GM21723 (cell line): Measurements from ENCODE around the gene GDPD4.

Experiments
- ATAC-seq: cut with Tn5 transposase; IDR thresholded peaks from one replicate; pipeline ENCODE4 v1.9.1; 2021; ENCODE audit warnings: mild to moderate bottlenecking, moderate library complexity; ENCODE audit not compliant: unreplicated experiment

GDPD4 gene, protein sequence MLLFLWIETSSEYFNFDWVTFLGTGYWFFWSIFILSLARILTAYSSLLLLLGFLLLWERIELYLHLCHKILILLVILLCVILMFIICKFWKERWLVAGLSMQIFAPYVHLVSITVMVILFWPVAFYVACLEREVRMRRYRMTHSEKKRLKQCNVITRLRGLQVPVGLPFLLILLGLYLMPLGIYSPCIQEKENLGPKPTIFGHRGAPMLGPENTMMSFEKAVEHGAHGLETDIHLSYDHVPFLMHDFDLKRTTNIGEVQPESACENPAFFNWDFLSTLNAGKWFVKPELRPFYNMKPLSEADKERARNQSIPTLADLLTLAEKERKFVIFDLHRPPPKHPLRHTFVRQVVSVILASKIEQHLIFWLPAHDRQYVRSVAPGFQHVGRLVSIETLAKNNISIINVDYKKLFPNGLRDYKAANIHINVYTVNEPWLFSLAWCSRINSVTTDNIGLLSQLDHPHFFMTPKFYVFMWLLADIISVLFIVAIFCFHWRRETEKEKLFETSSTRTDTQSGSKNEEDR

DNA sequence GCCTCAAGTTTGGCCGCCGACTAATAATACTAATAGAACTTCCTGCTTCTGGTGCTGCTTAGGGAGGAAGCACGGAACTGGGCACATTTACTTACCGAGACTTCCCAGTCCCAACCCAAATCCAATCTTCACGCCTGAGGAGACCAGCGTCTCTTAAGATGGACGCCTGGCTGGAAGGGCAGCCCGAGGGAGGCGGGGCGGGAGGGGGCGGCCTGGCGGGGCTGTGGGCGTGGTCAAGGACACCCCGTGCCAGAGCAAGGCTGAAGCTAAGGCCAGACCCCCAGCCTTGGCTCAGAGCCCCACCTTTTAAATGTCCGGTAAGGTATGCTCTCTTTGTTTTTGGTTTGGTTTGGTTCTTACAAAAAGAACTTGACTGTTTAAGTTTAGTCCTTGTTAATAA, at the start of gene GDPD4:
Gene GDPD4, minus strand, starts transcription at position 177 of the 400 bp plus-strand sequence. CDS start 16,549 bp downstream, outside the sequence.
- no peak for ATAC-seq

DNA sequence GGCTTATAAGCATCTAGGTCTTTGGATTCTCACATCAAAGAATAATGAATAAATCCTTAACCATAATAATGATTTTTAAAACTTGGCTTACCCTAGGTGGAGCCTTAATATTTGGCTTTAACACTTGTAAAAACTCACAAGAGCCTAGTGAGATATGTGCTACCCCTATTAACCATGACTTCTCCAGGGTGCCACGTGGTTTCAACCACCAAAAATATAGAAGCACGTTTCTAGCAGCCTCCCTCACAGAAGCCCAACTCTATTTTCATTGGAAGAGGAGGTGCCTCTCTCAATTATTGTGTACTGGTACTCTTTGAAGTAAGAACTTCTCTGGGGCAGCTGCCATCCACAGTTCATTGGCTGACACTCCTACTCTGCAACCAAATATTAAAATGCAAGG, 46.5 kb upstream of the GDPD4 start:
- ATAC-seq = no peak

DNA sequence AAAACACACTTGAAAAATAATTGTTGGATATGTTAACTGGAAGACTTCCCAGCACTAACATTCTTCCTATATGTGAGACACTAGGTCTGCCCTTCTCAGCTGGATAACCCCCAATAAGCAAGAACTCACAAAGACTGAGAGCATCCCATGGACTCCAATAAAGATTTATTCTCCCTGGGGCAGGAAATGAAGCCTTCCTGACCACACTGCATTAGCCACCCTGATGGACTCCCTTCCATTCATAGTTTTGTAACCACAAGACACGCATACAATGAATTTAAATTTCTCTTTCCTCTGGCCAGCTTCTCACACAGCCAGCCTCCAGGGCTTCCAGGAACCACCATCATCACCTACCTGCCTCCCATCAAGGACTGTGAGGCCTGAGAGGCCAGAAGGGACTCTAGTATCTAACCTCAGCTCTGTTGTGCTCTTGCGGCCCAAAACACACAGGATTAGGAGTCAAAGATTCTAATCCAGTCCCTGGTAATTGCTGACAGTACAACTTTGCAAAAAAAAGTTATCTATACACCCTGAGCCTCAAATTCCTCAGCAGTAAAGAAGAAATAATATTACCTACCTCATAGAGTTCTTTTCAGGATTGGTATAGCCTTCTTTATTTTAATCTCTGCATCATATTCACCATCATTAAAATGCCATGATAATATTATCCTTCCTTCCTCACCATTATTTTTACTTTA, 45.6 kb upstream of the GDPD4 start:
- no peak for ATAC-seq

DNA sequence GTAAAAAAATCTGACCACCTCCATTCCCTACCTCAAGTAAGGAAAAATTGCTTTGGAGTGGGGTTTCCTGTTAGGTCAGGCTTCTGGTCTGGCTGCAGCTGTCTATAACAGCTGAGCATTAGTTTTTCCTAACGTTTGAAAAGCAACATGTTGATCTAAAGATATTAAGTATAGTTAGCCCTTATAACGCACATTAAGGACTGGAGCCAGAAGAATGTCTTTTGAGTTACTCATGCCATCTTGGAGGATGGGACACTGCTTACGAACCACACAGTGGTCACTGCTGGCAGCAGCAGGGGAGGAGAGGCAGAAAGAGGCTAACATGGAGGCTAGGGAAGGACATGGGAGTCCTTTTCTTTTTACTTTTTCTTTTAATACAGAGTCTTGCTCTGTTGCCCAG, 44.1 kb upstream of the GDPD4 start:
- no peak for ATAC-seq

DNA sequence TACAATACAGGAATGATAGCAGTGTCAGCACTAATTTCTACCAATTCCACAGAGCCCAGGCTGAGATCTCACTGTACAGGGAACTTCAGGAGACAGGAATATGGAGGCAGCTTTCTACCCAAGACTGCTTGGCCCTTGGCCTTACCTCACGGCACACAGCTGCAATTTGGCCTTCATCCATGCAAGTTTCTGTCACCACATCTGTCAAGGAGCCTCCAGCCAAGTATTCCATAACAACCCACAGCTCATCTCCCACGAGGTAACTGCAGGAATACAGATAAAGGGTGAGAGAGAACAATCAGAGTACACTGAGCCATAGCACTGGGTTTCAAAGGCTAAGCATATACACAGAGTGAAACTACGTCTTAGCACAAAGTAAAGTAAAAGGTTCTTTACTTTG, 39.0 kb upstream of the GDPD4 start:
- no peak for ATAC-seq

DNA sequence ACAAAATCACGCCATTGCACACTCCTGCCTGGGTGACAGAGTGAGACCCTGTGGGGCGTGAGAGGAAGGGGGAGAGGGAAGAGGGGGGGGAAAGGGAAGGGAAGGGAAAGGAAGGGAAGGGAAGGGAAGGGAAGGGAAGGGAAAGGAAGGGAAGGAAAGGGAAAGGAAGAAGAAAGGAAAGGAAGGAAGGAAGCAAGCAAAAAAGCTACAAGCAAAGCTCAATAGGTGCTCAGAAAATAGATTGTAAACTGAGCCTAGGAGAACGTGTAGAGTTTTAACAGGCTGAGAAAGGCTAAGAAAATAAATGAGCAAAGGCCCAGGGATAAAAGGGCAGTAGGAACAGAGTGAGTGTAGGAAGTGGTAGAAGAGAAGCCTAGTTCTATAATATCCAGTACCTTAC, 30.8 kb upstream of the GDPD4 start:
- no peak for ATAC-seq

DNA sequence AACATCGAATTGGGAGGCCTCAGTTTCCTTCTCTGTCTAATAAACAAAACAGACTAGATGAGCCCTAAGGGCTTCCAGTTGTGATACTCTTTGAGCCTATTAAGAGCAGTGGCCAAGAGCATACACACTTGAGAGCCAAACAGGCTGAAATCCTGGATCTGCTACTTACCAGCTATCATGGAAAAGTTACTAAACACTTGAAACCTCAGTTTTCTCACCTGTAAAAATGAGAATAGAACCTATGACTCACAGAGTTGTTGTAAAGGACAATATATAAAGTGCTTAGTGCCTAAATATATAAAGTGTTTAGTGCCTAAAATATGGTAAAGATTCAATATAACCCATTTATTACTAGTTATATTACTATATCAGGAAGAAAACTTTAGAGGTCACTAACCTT, 23.7 kb upstream of the GDPD4 start:
- no peak for ATAC-seq

DNA sequence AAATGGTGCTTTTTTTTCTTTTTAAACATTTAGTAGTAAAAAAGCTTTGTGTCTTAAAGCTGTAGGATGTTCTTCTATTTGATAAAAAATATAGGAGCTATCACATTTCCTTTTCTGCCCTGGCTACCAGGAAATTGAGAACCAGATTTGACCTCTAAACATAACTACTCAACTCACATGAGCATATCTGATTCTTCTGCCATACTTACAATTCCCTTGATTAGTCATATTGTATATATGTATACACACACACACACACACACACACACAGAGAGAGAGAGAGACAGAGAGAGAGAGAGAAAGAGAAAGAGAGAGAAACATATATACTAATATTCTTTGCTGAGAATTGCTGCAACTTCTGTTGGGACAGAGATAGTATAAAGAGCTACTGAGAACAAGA, 23.0 kb upstream of the GDPD4 start:
- no peak for ATAC-seq

DNA sequence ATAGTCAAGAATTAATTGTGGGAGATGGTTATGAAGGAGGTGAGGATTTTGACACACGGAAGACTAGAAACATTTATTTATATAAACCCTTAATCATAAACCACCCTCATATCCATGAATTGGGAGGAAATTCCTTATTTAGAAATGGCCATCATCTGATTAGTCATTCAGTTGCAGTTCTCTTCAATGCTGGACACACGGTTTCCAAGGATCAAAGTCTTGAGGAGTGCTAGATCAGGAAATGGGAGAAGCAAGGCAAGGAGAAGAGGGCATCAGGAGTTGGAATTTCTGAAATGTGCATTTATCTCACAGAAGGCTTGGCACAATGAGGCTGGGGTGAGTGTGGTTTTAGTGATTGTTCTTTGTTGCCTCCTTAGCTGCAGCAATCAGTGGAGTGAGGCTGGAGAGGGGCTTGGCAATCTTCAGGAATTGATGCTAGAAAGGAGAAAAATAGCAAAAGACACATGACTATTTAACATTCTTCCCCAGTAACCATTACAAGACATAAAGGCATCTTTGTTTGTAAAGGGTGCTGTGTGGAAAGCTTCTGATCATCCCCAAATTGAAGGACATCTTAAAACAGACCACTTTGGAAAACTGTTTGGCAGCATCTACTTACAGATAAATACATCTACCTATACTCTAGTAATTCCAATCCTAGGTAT, 21.6 kb upstream of the GDPD4 start:
- no peak for ATAC-seq

DNA sequence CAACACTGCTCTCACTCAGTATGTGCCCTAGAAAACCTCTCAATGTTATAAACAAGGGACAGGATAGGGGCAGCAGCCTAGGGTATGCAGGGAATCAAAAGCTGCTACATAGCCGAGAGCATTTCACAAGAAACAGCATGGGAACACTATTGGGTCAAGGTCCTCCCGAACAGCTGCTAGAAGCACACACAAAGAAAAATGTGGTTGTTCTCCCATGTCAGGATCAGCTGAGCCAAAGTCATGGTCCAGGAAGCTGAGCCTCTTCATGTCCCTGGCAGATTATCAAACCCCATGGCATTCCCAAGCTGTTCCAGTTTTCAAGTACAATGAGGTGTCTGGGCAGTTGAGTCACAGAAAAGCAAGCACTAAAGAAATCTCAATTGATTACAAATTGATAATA, 21.0 kb upstream of the GDPD4 start:
- no peak for ATAC-seq

DNA sequence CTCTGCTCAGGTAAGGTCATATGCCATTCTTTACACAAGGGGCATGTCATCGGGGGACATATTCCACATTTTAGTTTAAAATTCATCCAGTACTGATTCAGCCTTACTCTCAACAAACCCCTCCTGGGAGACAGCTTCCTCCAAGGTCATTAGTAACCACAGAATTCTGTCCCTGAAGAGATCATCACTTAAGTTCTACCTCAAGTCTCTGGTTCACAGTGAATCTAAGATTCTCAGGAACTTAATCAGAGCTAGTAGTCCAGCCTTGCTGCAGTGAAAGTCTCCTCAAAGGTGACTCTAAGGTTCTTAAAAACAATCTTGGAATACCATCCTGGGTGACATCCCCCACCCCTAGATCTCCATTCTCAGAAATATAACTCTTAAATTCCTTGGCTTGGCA, 18.9 kb upstream of the GDPD4 start:
- ATAC-seq = no peak

DNA sequence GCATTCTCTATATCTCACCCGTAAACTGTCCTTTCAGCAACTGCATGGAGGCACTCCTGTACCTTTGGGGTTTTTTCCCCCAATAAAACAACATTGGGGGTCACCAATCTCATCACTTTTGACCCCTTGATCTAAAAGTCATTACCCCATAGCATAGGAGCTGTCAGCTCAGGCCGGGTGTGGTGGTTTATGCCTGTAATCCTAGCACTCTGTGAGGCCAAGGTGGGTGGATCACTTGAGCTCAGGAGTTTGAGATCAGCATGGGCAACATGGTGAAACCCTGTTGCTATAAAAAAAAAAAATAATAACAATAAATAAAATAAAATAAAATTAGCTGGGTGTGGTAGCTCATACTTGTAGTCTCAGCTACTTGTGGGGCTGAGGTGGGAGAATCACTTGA, 17.1 kb upstream of the GDPD4 start:
- no peak for ATAC-seq

DNA sequence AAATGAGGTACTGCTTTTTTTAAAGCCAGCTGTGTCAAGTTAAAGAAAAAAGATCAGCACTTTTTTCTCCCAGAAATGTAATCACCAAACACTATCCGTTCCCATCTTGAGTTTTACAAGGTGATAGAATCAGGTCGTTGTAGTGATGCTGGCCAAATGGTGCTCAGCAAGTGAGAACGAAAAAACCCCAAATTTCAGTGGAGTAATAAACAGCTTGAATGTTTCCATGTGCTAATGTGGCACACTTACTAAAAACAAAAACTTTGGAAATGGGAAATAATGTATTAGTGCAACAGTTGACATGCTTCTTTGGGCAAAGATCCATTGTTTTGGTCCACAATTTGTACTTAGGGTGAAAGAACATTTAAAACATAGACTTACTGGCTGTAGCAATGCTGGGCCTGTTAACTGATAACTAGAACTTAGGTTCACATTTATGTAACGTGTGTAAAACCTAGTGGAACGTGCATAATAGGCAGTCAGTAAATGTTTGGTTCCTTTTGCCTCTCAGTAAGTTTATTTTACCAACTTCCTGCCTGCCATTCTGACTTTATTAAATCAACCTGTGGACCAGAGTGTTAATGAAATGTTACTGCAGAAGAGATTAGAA, 15.4 kb upstream of the GDPD4 start:
- ATAC-seq = no peak

DNA sequence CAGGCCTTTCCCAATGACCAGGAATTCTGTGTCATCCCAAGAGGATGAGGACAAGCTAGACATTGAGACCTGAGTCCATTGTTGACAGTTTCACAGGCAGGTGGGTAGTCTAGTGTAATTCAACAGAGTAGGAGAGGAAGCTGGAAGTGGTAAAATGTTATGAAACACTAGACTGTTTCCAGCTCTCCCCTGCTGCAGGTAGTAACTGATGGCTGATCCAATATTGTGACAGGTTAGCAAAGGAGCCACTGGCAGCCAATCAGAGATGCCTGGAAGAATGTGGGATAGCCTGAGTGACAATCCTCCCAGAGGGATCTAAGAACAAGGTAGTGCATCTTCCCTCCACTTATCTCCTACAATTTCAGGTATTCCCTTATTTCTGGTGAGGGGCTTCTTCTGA, 10.6 kb upstream of the GDPD4 start:
- no peak for ATAC-seq

DNA sequence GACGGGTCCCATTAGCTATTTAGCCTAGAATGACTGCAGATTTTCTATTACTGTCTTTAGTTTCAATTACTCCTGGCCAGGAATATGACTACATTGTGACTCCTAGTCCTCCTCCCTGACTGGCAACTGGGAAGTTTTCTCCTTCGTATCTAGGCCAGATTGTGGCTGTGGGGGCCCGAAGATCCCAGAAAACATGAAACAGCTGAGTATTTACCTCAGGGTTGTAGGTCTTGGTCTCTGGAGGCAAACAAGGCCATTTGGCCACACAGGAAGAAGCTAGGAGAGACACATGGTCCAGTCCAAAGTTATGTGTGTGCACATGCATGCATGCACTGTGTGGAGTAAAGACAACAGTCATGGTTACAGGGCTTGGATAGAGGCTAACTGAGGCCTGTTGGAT, 10.2 kb upstream of the GDPD4 start:
- ATAC-seq = no peak

DNA sequence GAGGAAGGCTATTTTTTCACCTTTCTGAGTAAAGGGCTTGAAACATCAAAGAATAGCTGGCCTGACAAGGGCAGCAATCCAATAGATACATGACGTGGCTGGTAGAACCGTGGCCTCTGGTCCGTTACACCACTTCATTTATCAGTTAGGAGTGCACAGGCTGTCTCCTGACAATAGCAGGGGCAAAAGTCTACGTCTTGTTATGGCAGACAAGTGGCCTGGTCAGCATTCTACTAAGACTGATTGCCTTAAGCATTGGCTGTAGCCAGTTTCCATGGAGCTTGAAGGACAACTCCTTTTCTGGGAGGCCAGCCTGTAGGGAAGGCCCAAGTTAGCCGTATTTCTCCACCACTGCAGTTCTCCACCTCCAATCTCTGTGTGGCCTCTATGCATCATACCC, 9.2 kb upstream of the GDPD4 start:
- ATAC-seq = no peak

DNA sequence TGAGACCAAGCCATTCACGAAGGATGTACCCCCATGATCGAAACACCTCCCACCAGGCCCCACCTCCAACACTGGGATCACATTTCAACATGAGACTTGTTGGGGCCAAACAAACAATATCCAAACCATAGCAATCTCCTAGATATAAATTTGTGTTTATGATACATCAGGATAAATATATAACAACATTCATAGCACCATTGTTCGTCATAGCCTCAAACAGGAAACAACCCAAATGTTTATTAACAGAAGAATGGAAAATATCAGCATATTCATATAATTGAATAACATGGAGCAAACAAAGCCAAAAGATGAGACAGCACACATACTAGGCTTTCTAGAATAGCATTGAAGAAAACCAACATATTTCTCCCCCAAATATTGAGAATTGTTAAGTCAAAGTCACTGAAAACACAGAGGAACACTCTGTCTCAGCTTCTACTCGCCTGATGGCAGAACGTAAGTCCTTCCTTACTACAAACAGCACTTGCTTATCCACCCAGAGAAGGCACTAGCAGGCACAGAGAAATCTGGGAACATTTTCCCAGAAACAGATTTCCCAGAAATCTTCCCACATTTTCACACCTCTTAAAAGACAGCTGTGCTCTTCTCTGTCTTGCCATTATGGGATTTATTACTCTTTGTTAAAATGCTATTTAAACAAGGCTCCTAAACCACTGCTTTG, 8.1 kb upstream of the GDPD4 start:
- ATAC-seq = no peak

DNA sequence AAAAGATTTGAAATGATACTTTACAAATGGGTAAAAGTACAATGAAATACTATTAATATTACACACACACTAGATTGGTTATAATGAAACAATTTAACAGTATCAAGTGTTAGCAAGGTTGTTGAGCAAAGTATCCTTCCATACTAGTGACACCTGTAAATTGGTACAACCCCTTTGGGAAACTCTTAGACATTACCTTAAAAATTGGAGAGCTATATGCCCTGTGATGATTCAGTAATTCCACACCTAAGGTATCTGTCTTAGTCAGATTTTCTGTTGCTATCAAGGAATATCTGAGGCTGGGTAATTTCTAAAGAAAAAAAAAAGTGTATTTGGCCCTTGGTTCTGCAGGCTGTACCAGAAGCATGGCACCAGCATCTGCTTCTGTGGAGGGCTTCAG, 7.4 kb upstream of the GDPD4 start:
- no peak for ATAC-seq

DNA sequence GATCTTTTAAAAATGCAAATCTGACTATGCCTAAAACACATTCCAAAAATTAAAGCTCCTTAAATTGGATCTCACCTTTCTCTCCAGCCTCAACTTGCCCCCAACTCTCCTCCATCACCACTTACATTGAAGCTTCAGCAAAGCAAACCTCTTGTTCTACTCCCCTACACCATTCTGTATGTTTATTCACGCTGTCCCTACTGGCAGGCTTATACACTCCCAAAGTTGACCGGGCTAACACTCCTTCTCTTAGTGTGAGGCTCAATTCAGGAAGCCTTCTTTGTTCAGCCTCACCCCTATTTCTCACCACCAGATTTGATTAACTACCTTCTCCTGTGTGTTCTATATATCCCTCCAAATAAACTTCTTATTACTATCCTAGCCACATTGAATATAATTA, 1.8 kb upstream of the GDPD4 start:
- no peak for ATAC-seq

DNA sequence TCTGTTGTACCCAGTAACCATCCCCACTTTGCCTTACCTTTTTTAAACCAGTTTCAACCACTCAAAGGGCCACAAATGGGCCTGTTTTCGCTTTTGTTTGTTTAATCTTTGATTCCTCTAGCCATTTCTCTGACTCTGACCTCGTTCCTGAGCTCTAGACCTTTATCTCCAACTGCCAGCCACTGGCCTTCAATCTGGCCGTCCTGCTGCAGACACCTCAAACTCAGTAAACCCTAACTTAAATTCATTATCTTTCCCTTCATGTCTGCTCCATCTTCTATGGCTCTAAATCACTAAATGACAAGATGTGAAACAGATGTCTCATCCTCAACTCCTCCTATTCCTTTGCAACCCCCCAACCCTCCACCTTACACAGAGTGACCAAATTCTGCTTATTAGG, 1.3 kb upstream of the GDPD4 start:
- no peak for ATAC-seq

DNA sequence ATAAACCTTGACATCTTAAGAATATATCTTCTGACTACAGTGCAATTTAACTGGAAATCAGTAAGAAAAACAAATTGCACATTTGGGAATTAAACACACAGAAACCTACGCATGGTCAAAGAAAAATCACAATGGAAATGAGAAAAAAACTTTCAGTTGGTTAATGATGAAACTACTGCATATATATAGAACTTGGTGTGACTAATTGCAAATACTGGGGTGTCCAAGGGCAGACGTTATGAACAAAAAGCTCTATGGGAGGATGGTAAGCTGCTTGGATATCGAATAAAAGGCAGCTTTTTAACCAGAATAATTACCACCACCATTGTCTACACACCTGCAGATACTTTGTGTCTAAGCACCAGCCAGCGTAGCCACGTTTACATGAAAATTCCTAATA, 791 bp downstream of the GDPD4 start:
- no peak for ATAC-seq
